HL-60 (cell line): ENCODE data around the gene XXYLT1.

ENCODE experiments used
- CTCF ChIP-seq: IDR thresholded peaks from one replicate; pipeline ENCODE4 v1.5.1; 2011; ENCODE audit warnings: low read length, control low read depth, inconsistent platforms; ENCODE audit not compliant: insufficient read depth
- POLR2AphosphoS5 ChIP-seq: IDR thresholded peaks from 2 replicates; pipeline ENCODE4 v1.6.1; 2012; ENCODE audit warnings: low read depth
- REST ChIP-seq: IDR thresholded peaks from 2 replicates; pipeline ENCODE4 v1.6.1; 2012; ENCODE audit warnings: low read depth; ENCODE audit not compliant: insufficient replicate concordance
- SPI1 ChIP-seq: IDR thresholded peaks from 2 replicates; pipeline ENCODE4 v1.6.1; 2012; ENCODE audit warnings: low read depth, mild to moderate bottlenecking, borderline replicate concordance

GRCh38 chr3:195247086-195247862 lies 23.7 kb downstream of the XXYLT1 start:
- TF ChIP-seq CTCF (no peak), REST (no peak), POLR2AphosphoS5 (no peak), SPI1 (no peak)
